Neural progenitor cell (in vitro differentiated cells): Measurements from ENCODE around the gene HDAC4.

Source experiments
- CTCF ChIP-seq: fragments of 200-600 bp; sonication (generic); IDR thresholded peaks from 2 replicates; pipeline ENCODE4 v1.5.1; 2017; ENCODE audit warnings: antibody characterized with exemption, mild to moderate bottlenecking
- EZH2 ChIP-seq: fragments of 200-600 bp; sonication (generic); IDR thresholded peaks from 2 replicates; pipeline ENCODE4 v1.6.1; 2017; ENCODE audit warnings: antibody characterized with exemption, mild to moderate bottlenecking, moderate library complexity

DNA sequence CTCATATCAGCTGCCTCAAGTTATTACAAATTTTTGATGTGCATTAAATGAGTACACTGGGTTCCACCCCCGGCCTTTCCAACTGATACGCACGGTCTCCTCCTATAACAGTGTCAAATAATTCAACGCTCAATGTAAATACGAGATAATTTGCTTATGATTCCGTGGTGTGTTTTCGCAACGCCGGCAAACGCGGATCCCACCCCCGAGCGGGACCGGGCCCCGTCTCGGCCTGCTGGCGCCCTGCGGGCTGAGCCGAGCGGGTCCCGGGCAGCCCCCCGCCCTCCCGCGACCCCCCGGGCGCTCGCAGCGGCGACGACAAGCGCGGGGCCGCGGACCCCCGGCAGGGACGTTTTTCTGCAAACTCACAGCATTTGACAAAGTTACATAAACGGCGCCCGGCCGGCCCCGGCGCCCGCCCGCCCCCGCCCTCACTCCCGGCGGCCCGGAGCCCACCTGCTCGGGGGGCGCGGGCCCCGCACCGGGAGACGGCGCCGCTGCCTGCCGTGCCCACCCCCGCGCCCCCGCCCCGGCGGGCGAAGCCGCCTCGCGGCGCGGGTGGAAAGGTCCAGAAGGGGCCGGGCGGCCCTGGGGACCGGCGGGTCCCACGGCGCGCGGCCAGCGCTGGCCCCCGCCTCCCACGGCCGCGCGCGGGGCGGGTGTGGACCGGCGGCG, 762 bp downstream of the HDAC4 start:
- no peak for TF ChIP-seq CTCF
- TF ChIP-seq EZH2, result no peak
